Activated CD8-positive, alpha-beta T cell treated with anti-CD3 and anti-CD28 coated beads for 36 hours (primary cell): ENCODE results near the gene CAMK2N2. TPM values are rescaled to one million over a fixed set of nuclear protein-coding genes. Genes with fewer than 3 reads are reported as not detected.

ENCODE experiments used
- ATAC-seq: fragments of 200-7000 bp; cut with Tn5 transposase; one replicate; pipeline ENCODE4 v1.10.0; 2021; ENCODE audit warnings: mild to moderate bottlenecking, moderate library complexity
- CTCF ChIA-PET: fragments of 350-600 bp; sonication (Branson Sonifier 250); formaldehyde crosslinking; loops from one replicate; lab custom pipeline; 2021; ENCODE audit warnings: antibody characterized with exemption; lab: Charles Lee
- POLR2A ChIA-PET: fragments of 350-600 bp; sonication (Branson Sonifier 250); formaldehyde crosslinking; loops from one replicate; lab custom pipeline; 2021; ENCODE audit warnings: antibody characterized with exemption; lab: Charles Lee
- DNase-seq: peaks from one replicate; pipeline ENCODE4 v3.0.0-alpha.2; 2020
- H3K27ac Mint-ChIP-seq: one replicate; pipeline ENCODE4 v1.8.0; 2021; ENCODE audit warnings: mild to moderate bottlenecking, mixed read lengths
- H3K27me3 Mint-ChIP-seq: one replicate; pipeline ENCODE4 v1.8.0; 2021; ENCODE audit warnings: mixed read lengths
- H3K36me3 Mint-ChIP-seq: one replicate; pipeline ENCODE4 v1.8.0; 2021; ENCODE audit warnings: low read depth, mixed read lengths
- H3K4me1 Mint-ChIP-seq: one replicate; pipeline ENCODE4 v1.8.0; 2021; ENCODE audit warnings: low read depth, mixed read lengths
- H3K4me3 Mint-ChIP-seq: one replicate; pipeline ENCODE4 v1.8.0; 2021; ENCODE audit warnings: mild to moderate bottlenecking, moderate library complexity, mixed read lengths
- H3K9me3 Mint-ChIP-seq: one replicate; pipeline ENCODE4 v1.8.0; 2021; ENCODE audit warnings: mixed read lengths
- intact Hi-C: fragments of 100-400 bp; cut with micrococcal nuclease; formaldehyde crosslinking; loops from one replicate; pipeline ENCODE4 v1.10.0; 2022
- total RNA-seq, 2 experiments: library from RNA; stranded (reverse); gene quantifications; one replicate each; pipeline ENCODE4 v1.2.3, GENCODE V29; 2021
- TF ChIP-seq, protein P1 (sequence below): fragments of 200-600 bp; IDR thresholded peaks from one replicate; pipeline ENCODE4 v1.8.0; 2022; ENCODE audit warnings: antibody characterized with exemption, mild to moderate bottlenecking

The CAMK2N2 gene
- total RNA-seq, 2 experiments from 2014 or later = 0.18 to 0.22 TPM

DNA sequence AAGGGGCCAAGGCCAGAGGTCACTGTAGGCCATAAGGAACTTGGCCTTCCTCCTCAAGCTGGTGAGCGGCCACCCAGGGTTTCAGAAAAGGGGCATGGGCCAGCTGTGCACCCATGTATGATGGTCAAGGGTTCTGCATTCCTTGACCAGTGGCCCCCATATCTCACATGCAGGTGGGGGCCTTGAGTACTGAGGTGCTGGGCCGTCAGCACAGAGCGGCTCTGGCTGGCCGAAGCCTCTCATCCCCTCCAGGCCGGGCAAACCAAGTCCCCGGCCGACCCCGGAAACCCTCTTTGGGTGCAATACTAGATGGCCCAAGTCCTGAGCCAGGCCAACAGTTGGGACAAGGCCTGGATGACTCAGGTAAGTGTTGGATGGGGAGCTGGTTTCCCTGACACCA is 22.1 kb downstream of the CAMK2N2 start:
- H3K27ac Mint-ChIP-seq = no peak overlapping the region
- TF ChIP-seq, protein P1, sequence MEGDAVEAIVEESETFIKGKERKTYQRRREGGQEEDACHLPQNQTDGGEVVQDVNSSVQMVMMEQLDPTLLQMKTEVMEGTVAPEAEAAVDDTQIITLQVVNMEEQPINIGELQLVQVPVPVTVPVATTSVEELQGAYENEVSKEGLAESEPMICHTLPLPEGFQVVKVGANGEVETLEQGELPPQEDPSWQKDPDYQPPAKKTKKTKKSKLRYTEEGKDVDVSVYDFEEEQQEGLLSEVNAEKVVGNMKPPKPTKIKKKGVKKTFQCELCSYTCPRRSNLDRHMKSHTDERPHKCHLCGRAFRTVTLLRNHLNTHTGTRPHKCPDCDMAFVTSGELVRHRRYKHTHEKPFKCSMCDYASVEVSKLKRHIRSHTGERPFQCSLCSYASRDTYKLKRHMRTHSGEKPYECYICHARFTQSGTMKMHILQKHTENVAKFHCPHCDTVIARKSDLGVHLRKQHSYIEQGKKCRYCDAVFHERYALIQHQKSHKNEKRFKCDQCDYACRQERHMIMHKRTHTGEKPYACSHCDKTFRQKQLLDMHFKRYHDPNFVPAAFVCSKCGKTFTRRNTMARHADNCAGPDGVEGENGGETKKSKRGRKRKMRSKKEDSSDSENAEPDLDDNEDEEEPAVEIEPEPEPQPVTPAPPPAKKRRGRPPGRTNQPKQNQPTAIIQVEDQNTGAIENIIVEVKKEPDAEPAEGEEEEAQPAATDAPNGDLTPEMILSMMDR = no peak
- H3K27me3 Mint-ChIP-seq = no peaks in the 10 kb centered on the region
- DNase-seq = no peak
- ChIA-PET CTCF (interaction anchor here (2.4 kb wide), 2 partner anchors 11 to 12 kb away, joined by 12 to 15 read pairs; partner anchors contain the start of gene EEF1AKMT4), POLR2A (interaction anchor here (1.8 kb wide), 1 partner anchor 11 kb away, joined by 9 read pairs; the partner anchor contains the start of gene VWA5B2)
- H3K36me3 Mint-ChIP-seq = peaks cover 3% of the 10 kb centered on the region
- H3K4me3 Mint-ChIP-seq = no peak overlapping the region
- no peaks in the 10 kb centered on the region for H3K4me1 Mint-ChIP-seq
- ATAC-seq = no peak
- H3K9me3 Mint-ChIP-seq = no peaks in the 10 kb centered on the region
- intact Hi-C loops = no loop called here

DNA sequence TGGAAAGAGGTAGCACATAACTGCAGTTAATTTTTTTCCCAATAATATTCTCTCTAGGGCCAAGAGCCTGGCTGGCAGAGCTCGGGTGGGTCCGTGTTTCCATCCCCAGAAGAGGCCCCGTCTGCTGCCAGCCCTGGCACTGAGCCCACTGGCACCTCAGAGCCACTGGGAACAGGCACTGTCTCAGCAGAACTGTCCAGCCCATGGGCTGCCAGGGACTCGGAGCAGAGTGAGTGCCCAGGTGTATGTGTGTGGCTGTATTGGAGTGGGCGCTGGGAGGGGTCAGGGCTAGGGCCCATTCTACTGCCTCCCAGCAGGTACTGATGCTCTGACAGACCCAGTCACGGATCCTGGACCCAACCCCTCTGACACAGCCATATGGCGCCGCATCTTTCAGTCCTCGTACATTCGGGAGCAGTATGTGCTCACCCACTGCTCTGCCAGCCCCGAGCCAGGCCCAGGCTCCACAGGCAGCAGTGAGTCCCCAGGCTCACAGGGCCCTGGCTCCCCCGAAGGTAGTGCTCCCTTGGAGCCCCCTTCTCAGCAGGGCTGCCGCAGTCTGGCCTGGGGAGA is 23.0 kb downstream of the CAMK2N2 start:
- Mint-ChIP-seq H3K36me3 (peaks cover 3% of the 10 kb centered on the region), H3K9me3 (no peaks in the 10 kb centered on the region), H3K4me1 (no peaks in the 10 kb centered on the region), H3K27me3 (no peaks in the 10 kb centered on the region), H3K27ac (no peak overlapping the region), H3K4me3 (no peak overlapping the region)
- TF ChIP-seq, protein P1 = no peak
- intact Hi-C loops = no loop called here
- no peak for DNase-seq
- ATAC-seq = no peak
- POLR2A ChIA-PET = interaction anchor here (0.6 to 2.1 kb wide), 2 partner anchors 11 to 597 kb away, joined by 3 to 5 read pairs; partner anchors contain the start of gene EEF1AKMT4
- CTCF ChIA-PET = interaction anchor here (2.4 to 2.8 kb wide), 2 partner anchors 10 to 11 kb away, joined by 12 to 30 read pairs; partner anchors contain the start of gene EEF1AKMT4

DNA sequence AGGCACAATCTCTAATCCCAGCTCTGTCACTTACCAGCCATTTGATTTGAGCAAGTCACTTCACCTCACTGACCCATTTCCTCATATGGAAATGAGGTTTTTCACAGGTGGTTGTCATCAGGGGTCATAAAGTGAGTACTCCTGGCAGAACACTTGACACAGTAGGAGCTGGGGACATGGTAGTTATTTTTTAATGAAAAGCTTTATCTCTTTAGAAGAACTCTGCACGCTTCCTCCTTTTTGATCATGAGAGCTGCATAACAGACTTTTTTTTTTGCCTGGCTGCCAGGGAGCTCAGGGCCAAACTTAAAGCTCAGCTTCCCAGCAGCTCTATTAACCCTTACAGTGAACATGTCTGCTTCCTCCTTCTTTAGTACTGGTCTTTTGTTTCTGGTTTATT is 23.5 kb downstream of the CAMK2N2 start:
- no peak for DNase-seq
- Mint-ChIP-seq H3K9me3 (no peaks in the 10 kb centered on the region), H3K4me3 (no peak overlapping the region), H3K36me3 (peaks cover 2% of the 10 kb centered on the region), H3K27me3 (peaks cover 2% of the 10 kb centered on the region), H3K4me1 (no peaks in the 10 kb centered on the region), H3K27ac (no peak overlapping the region)
- no peak for ATAC-seq
- TF ChIP-seq, protein P1 = no peak
- intact Hi-C loops = no loop called here
- ChIA-PET POLR2A (interaction anchor here (0.6 to 2.1 kb wide), 3 partner anchors 9 to 596 kb away, joined by 3 to 5 read pairs (median 4); partner anchors contain the start of gene EEF1AKMT4), CTCF (interaction anchor here (2.4 to 2.8 kb wide), 2 partner anchors 10 to 12 kb away, joined by 12 to 30 read pairs; partner anchors contain the start of gene EEF1AKMT4)

DNA sequence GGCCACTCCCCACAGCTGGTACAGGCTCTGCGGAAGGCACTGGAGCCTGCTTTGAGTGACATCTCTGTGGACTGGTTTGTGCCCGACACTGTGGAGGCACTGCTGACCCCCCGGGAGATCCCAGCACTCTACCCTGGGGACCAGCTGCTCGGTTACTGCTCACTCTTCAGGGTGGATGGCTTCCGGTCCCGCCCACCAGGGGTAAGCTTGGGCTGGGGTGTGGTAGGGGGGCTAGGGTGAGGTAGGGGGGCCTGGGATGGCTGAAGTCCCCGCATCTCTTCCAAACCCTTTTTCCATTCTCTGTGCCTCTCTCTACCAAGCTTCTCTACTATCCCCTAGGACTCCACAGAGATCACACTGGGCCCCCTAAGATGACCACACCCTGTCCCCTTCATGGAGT is 24.1 kb downstream of the CAMK2N2 start:
- H3K36me3 Mint-ChIP-seq = no peaks in the 10 kb centered on the region
- peaks cover 8% of the 10 kb centered on the region for H3K27me3 Mint-ChIP-seq
- H3K4me3 Mint-ChIP-seq = no peak overlapping the region

More for the DNA sequence above, 24.1 kb downstream of the CAMK2N2 start:
- intact Hi-C loops = no loop called here
- Mint-ChIP-seq H3K27ac (no peak overlapping the region), H3K9me3 (no peaks in the 10 kb centered on the region), H3K4me1 (no peaks in the 10 kb centered on the region)
- POLR2A ChIA-PET = interaction anchor here (0.6 to 2.1 kb wide), 4 partner anchors 10 to 122 kb away, joined by 3 to 6 read pairs (median 4); partner anchors contain the start of gene EEF1AKMT4
- no peak for ATAC-seq
- CTCF ChIA-PET = interaction anchor here (2.4 to 2.8 kb wide), 2 partner anchors 9 to 13 kb away, joined by 12 to 30 read pairs; partner anchors contain the start of gene EEF1AKMT4
- no peak for DNase-seq
- TF ChIP-seq, protein P1 = no peak
